T47D (cell line): ENCODE measurements around the gene FLNC.
A peak's percentile ranks its signal among the peaks of the same experiment; 100 is the strongest.

Experiments used
- DNase-seq, 2 experiments: peaks; one replicate each; pipeline versions ENCODE4 v3.0.0 to v3.0.0-alpha.2; 2011 to 2012; ENCODE audit warnings: low read depth in 1 of 2, low spot score in 1 of 2
- JUND ChIP-seq: IDR thresholded peaks from 2 replicates; pipeline ENCODE4 v1.6.1; 2012; ENCODE audit warnings: low read depth
- in situ Hi-C: cut with HindIII; loops from 2 replicates; pipeline ENCODE4 v1.10.0; 2016; ENCODE audit warnings: low sequenced_read_pairs, low pct_unique_long_range_greater_than_20kb

Gene FLNC

GRCh38 chr7:128867842-128868623 lies 37.8 kb downstream of the FLNC start:
- in situ Hi-C loops = no loop called here
- no peak for TF ChIP-seq JUND
- DNase-seq = peak in 1 of 2 experiments; percentile 22

- no peak for DNase-seq
- in situ Hi-C loops = no loop called here
- no peak for TF ChIP-seq JUND
Measured at GRCh38 chr7:128868624-128869137, 38.5 kb downstream of the FLNC start.

GRCh38 chr7:128869138-128869943 lies 39.1 kb downstream of the FLNC start:
- in situ Hi-C loops = no loop called here
- DNase-seq = peak in 1 of 2 experiments; percentile 39

GRCh38 chr7:128869944-128870285 lies 39.7 kb downstream of the FLNC start:
- in situ Hi-C loops = no loop called here
- no peak for TF ChIP-seq JUND
- no peak for DNase-seq

More at GRCh38 chr7:128869138-128869943, 39.1 kb downstream of the FLNC start:
- TF ChIP-seq JUND = no peak

- no peak for TF ChIP-seq JUND
- DNase-seq = no peak
- in situ Hi-C loops = no loop called here
Measured at GRCh38 chr7:128871050-128871449, 40.8 kb downstream of the FLNC start.

- in situ Hi-C loops = no loop called here
- peak in 1 of 2 experiments; percentile 39 for DNase-seq
- no peak for TF ChIP-seq JUND
Measured at GRCh38 chr7:128872394-128872824, 42.2 kb downstream of the FLNC start.

- no peak for TF ChIP-seq JUND
- DNase-seq = no peak
- in situ Hi-C loops = no loop called here
Measured at GRCh38 chr7:128873234-128873633, 43.0 kb downstream of the FLNC start.

GRCh38 chr7:128874140-128875031 lies 44.2 kb downstream of the FLNC start:
- TF ChIP-seq JUND = no peak
- no peak for DNase-seq
- in situ Hi-C loops = no loop called here

GRCh38 chr7:128875523-128875948 lies 45.3 kb downstream of the FLNC start:
- DNase-seq = no peak
- in situ Hi-C loops = no loop called here
- TF ChIP-seq JUND = no peak

GRCh38 chr7:128876127-128876526 lies 45.9 kb downstream of the FLNC start:
- in situ Hi-C loops = no loop called here
- no peak for TF ChIP-seq JUND
- DNase-seq = no peak

- no peak for TF ChIP-seq JUND
- in situ Hi-C loops = no loop called here
- DNase-seq = no peak
Measured at GRCh38 chr7:128876586-128876977, 46.4 kb downstream of the FLNC start.
